ENCODE measurements around the gene EFCAB12.
"Not testable (repeated sequence)": the region's sequence is repeated elsewhere in the genome, so short reads cannot be mapped to it uniquely, and the experiment has no call there.

EFCAB12 gene

GRCh38 chr3:129393760-129394564, 34.5 kb downstream of the EFCAB12 start:
- DNase-seq (ENCODE audit: low read depth) = not testable (repeated sequence)

DNA sequence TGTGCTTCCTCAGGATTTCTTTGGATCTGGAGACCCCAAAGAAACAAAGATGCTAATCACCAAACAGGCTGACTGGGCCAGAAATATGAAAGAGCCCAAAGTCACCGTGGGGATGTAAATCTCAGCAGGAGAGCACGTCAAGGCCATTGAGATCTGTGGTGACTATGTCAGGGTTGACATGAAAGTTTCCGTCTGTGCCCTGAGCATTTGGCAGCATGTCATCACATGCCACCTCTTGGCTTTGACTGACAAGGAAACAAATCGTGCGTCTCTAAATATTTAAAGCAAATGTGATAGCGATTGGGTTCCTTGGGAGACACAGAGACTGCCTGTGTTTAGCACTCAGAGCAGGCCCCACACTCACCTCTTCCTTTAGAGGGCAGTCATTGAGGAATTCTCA, 35.2 kb downstream of the EFCAB12 start:
- no peak for DNase-seq (ENCODE audit: low read depth)

- DNase-seq (ENCODE audit: low read depth) = not testable (repeated sequence)
Measured at GRCh38 chr3:129392106-129392887, 36.1 kb downstream of the EFCAB12 start.

DNA sequence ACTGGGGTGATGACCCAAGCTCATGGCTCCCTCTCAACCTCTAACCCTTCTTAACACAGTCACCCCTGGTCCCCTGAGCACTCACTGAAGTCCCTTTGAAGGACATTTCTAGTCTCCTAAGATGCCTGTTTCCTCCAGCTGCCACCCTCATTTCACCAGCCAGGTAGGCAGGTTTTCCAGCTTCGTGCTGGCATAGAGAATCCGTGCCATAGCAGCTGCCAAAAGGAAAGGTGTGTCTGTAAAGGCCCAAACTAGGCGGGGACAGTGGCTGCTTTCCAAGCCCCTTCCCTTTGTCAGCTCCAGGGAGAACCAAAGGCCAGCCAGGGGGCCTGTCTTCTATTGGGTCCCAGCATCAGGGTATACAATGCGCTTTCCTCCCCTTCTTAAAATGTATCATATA, 36.9 kb downstream of the EFCAB12 start:
- DNase-seq (ENCODE audit: low read depth) = not testable (repeated sequence)

DNA sequence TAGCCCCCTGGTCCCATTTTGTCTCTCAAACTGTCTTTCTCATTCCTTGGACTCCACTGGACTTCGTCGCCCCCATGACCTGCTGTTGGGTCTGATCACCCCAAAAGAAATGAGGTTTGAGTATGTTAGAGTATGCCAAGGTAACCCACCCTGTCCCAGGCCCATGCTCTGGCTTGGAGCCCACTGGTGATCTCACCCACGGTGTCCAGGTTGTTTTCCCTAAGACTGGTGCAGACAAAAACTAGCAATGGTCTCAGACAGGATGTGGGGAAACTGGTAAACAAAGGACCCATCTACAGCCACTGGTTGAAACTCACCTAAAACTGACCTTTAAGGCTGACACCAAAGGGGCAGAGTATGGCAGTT, 38.9 kb downstream of the EFCAB12 start:
- no peak for DNase-seq (ENCODE audit: low read depth)

DNA sequence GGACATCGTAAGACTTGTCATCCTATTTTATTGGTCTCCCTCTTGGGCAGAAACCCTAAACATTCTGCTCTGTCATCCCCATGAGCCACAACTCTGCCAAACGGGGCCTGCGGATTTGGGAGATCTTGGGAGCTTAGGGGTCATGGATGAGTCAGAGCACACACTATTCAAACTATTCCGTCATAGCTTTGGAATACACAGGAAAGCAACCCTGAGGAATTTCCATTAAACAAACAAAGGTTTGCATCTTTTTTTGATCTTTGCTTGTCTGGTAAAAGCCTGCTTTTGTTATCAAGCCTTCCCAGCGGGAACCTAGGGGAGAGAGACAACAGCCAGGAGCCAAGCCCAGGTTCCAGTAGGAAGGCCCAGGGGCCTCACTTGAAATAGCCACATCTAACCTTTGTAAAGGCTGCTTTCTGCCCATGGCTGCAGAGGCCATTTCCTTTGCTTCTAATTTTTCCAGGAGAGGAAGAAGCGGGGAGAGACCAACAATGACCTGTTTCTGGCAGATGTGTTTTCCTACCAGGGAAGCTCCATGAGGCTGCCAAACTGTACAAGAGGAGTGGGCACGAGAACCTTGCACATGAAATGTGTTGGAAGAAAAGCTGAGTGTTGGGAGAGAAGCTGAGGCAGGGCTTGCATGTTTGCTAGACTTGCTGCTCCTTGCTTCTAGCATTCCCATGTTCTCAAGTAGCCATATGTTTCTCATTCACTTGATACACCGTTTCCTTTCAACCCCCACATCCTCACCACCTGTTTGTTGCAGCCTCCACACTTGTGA, 39.5 kb downstream of the EFCAB12 start:
- DNase-seq (ENCODE audit: low read depth) = peak; percentile 87

- no peak for DNase-seq (ENCODE audit: low read depth)
Measured at GRCh38 chr3:129387487-129387886, 40.9 kb downstream of the EFCAB12 start.

GRCh38 chr3:129386984-129387383, 41.5 kb downstream of the EFCAB12 start:
- DNase-seq (ENCODE audit: low read depth) = no peak

DNA sequence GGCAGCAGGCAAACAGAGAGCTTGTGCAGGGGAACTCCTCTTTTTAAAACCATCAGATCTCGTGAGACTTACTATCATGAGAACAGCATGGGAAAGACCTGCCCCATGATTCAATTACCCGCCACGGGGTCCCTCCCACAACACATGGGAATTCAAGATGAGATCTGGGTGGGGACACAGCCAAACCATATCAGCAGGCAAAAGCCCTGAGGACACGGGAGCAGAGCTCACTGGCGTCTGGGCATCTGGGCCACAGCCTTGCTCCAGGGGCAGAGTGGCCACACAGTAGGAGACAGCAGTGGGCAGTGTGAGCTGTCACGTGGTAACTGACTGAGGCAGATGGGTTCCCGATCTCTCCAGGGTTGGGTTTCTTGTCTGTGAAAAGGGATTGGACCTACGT, 42.9 kb downstream of the EFCAB12 start:
- peak; percentile 47 for DNase-seq (ENCODE audit: low read depth)

- DNase-seq (ENCODE audit: low read depth) = no peak
Measured at GRCh38 chr3:129384594-129385323, 43.7 kb downstream of the EFCAB12 start.

- DNase-seq (ENCODE audit: low read depth) = not testable (repeated sequence)
Measured at GRCh38 chr3:129384103-129384502, 44.3 kb downstream of the EFCAB12 start.

DNA sequence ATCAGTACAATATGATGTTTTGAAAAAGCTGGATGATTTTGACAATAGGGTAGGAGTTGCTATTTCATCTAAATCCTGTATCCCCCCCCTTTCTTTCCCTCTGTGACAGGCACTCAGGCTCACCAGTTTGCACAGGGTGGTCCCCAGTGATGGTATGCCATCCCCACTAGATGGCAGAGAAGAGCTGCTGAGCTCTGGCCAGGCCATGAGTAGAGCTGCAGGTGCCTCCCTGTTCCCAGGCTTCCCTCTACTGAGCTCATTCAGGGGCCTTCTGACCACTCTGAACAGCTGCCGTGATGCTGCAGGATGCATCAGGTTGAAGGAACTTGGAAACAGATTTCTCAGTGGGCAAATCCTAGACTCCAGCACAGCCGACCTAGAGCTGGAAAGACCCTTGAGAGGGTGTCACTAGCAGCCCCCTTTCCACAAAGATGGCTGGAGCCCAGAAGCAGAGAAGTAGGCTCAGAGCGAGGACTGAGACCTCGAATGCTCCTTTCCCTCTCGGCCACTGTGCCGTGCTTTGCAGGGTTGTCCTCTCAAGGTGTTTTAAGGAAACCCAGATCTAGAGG, 45.1 kb downstream of the EFCAB12 start:
- peak; percentile 77 for DNase-seq (ENCODE audit: low read depth)

- peak; percentile 19 for DNase-seq (ENCODE audit: low read depth)
Measured at GRCh38 chr3:129382366-129382765, 46.1 kb downstream of the EFCAB12 start.

DNA sequence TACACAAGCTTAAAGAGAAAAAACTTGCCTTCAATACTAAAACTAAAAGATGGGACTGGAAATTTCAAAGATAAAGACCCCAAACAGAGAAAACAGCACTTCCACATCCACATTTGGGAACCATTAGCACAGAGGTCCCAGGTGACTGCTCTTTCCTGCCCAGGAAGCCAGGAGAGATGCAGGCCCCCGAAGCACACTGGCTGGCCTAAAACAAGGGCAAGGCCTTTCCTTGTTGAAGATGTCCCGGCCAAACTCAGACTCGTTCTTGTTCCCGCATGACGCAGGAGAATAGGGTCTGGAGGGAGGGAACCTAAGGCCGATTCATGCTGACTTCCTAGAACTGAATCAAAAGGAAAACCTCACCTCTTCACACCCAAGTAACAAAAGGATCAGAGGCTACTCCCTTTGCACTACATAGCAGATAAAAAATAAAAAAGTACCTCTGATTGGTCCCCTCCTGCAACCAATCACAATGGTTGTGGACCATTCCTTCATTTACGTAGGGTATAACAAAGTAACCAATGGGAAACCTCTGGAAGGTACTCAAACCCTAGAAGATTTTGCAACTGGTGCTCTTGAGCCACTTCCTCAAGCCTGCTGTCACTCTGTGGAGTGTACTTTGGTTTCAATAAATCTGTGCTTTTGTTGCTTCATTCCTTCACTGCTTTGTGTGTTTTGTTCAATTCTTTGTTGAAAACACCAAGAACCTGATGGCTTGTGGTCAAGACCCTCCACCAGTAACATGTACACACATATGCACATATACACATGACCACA, 48.7 kb downstream of the EFCAB12 start:
- no peak for DNase-seq (ENCODE audit: low read depth)

- no peak for DNase-seq (ENCODE audit: low read depth)
Measured at GRCh38 chr3:129378949-129379348, 49.5 kb downstream of the EFCAB12 start.

GRCh38 chr3:129377615-129378014, 50.8 kb downstream of the EFCAB12 start:
- DNase-seq (ENCODE audit: low read depth) = no peak

GRCh38 chr3:129375099-129375498, 53.3 kb downstream of the EFCAB12 start:
- no peak for DNase-seq (ENCODE audit: low read depth)

DNA sequence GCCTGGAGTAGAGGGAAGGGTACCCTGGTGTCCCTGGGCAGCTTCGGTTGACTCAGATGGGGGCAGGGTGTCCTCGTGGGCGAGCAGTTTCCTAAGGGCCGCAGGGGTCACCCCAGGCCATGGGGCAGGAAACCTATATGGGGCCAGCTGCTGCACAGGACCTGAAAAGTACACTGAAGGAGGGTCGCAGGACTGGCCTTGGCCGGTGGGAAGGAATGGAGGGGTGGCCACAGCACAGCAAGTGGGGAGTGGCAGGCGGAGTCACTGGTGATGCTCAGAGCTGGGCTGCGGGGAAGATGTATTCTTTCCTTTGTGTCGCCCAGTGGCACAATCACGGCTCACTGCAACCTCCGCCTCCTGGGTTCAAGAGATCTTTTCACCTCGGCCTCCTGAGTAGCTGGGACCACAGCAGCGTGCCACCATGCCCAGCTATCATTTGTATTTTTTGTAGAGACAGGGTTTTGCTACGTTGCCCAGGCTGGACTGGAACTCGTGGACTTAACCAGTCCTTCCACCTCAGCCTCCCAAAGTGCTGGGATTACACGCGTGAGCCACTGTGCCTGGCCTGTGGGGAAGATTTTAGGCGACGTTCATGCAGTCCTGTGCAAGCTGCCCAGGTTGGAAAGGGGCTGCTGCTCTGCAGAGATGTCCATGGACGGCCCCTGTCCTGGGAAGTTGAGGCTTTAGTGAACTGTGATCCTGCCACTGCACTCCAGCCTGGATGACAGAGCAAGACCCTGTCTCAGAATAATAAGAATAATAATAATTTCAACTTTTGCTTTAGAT, 57.2 kb downstream of the EFCAB12 start:
- no peak for DNase-seq (ENCODE audit: low read depth)

DNA sequence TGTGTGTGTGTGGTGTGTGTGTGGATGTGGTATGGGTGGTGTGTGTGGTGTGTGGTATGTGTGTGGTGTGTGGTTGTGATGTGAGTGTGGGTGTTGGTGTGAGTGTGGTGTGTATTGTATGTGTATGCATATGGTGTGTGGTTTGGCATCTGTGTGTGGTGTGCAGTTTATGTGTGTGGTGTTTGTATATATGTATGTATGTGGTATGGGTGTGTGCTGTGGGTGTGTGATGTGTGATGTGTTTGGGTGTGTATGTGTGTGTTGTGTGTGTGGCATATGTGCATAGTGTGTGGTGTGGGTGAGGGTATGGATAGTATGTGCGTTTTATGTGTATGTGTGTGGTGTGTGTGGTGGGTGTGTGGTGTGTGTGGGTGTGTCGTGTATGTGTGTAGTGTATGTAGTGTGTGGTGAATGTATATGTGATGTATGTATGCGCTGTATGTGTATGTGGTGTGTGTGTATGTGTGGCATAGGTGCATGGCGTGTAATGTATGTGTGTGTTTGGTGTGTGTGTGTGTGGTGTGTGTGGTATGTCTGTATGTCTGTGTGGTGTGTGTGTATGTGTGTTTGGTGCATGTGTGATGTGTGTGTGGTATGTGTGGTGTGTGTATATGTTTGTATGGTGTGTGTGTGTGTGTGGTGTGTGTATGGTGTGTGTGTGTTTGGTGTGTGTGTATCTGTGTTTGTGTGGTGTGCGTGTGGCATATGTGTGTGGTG, 58.0 kb downstream of the EFCAB12 start:
- no peak for DNase-seq (ENCODE audit: low read depth)
